Activated CD4-positive, alpha-beta T cell treated with anti-CD3 and anti-CD28 coated beads, Interleukin-2, amount 50 U/mL, for 24 hours (primary cell): Measurements from ENCODE around the gene MTIF2.
"Not testable (repeated sequence)": the region's sequence is repeated elsewhere in the genome, so short reads cannot be mapped to it uniquely, and the experiment has no call there.

ENCODE experiments used
- DNase-seq, 2 donors: peaks; one replicate each; pipeline ENCODE4 v3.0.0-alpha.2; 2020; ENCODE audit warnings: low read depth in 1 of 2, low spot score in 1 of 2

MTIF2 gene

DNA sequence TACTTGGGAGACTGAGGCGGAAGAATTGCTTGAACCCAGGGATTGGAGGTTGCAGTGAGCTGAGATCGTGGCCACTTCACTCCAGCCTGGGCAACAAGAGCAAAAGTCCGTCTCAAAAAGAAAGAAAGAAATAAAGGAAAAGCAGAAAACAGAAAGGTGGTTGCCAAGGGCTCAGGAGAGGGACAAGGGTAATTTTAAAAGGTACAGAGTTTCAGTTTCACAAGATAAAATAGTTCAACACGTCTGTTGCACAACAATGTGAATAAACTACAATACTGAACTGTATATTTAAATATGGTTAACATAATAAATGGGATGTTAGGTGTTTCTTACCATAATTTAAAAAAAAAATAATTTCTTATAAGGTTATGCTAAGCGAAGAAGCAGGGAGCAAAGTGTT lies 23.6 kb downstream of the MTIF2 start:
- DNase-seq, result no peak

DNA sequence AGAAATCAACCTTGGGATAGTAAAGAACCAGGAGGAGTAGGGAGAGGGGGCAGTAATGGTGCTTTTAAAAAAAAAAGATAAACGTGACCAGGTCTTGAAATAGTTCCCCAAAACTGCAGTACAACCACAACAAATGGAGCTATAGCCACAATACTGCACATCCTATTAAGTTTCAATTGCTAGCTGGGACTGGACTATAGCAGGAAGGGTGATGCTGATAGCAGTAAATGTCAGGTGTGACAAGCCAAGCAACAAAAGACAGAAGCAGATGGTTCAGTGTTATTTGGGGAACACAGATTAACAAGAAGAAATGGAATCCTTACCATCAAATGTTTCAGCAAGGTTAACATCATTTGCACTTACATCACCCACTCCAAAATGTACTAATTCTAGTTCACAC lies 26.4 kb downstream of the MTIF2 start:
- DNase-seq, result no peak

DNA sequence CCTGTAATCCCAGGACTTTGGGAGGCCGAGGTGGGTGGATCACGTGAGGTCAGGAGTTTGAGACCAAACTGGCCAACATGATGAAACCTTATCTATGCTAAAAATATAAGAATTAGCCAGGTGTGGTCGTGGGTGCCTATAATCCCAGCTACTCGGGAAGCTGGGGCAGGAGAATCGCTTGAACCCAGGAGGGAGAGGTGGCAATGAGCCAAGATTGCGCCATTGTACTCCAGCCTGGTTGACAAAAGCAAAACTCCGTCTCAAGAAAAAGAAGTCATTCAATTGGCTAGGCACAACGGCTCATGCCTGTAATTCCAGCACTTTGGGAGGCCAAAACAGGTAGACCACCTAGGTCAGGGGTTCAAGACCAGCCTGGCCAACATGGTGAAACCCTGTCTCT lies 27.4 kb downstream of the MTIF2 start:
- DNase-seq, result not testable (repeated sequence)

GRCh38 chr2:55239656-55240222 lies 29.3 kb downstream of the MTIF2 start:
- DNase-seq, result no peak

DNA sequence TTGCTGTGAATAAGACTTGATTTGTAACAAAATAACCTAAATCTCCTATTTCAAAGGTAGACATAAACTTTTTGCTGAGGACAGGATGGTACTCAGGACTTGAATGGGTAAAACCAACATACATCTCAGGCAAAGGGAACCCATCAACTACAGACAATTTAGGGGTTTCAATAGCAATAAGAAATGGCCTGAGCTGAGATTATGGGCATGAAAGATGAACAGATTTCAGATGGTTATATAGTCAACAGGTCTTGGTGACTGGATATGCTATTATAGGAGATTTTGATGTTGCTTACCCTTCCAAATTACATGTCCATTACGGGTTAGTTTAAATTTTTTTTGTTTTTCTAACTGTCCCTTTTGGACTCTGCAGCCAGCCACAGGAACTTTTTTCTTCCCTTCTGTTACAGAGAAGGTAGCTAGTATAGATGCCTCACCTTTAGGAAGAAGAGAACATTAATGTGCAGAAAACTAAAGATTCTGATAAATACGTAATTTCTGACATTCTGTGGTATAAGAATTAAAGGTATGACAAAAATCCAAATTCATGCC lies 32.0 kb downstream of the MTIF2 start:
- DNase-seq, result no peak

DNA sequence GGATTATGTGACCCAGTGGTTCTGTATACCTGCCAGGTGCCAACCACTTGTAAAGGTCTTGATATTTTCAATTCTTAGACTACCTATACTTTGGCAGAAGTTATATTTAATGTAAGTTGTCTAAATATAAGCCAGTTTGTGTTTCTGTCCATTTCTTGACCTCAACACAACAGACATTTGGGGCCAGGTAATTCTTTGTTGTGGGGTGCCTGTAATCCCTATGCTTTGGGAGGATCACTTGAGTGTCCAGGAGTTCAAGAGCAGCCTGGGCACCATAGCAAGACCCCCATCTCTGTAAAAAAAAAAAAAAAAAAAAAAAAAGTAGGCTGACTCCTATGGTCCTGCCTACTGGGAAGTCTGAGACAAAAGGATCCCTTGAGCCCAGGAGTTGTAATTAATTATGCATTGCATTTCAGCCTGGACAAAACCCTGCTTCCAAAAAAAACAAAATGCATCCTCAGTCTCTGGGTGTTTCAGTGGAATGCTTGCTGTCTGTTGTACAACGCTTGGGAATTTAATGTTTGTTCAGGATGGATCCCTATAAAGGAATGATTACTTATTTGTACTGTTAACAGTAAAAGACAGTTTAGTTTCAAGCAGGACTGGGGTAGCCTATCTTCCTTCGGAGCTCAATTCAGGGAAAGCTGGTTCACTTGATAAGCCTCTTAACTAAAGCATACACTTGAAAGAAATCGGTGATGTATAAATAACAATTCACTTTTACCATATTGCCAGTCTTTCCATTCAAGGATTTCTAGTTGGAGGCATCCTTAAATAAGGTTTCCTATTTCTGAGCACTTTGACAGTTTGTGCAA lies 33.1 kb downstream of the MTIF2 start:
- DNase-seq, result no peak

GRCh38 chr2:55233658-55233940 lies 35.4 kb downstream of the MTIF2 start:
- no peak for DNase-seq

DNA sequence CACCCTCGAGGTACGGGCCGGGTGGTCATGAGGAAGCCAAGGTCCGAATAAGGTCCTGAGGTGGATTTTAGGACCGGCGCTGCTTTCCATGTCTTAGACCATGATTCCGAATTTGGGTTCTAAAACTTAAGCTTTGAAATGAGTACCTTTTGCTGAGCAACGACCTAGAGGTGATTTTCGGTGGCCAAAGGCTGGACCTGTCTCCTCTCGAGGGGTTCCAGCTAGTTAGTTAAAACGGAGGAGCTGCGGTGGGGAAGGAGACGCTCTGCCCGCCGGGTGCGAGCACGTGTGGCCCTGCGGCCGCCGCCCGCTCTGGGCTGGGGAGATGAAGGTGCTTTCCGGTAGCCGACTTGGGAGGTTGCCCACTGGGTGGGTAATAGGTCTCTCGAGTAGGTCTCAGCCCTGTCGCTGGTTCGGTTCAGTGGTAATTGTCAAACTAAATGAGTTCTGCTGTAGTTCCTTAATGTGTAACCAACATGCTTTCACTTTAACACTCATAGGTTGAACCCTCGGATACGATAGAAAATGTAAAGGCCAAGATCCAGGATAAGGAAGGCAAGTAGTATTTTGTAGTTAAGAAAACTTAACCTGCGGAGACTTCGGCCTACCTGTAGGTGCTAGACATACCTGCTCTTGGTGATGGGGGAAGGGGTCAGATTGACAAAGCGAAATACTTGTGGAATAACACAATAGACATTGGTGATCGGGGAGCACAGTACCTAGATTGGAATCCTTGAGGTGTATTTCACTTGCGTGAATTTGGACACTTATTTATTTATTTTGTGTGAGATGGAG lies 36.0 kb downstream of the MTIF2 start:
- DNase-seq, result peak in 1 of 2 donors; percentile 31

- DNase-seq, result peak; percentile 92 to 93
These were observed 36.8 kb downstream of the MTIF2 start, which contains the start of the genes CLHC1 and RPS27A for GRCh38 chr2:55232084-55232862. Gene CLHC1, minus strand, starts transcription at chr2:55232293. Its CDS starts 9,882 bp downstream, at chr2:55222411. Gene RPS27A, plus strand, starts transcription at chr2:55232688. Its CDS starts 137 bp downstream, at chr2:55232825.

DNA sequence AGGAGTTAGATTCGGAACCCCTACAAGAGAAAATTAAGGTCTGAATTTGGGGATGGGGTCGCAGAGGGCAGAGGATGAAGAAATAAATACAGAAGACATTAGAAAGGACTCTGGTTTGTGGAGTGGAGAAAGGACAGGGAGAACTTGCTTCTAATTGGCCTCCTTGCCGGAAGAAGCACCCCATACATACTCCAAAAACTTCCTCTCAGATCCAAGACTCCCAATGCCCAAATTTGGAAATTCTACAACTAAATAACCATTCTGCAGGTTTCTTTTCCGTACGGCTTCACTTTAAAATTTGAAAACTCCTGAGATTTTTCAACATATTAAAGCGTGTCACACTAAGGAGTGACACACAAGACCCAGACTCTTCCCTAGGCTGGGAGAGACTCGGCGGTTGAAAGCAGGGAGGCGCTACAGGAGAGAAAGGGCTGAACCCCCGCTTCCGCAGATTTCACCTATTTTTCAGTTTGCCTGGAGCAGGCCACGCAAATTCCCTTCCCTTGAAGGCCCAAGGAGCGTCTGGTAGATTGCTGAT lies 37.4 kb downstream of the MTIF2 start:
- no peak for DNase-seq

- no peak for DNase-seq
These were observed 38.5 kb downstream of the MTIF2 start for GRCh38 chr2:55230551-55230950.

DNA sequence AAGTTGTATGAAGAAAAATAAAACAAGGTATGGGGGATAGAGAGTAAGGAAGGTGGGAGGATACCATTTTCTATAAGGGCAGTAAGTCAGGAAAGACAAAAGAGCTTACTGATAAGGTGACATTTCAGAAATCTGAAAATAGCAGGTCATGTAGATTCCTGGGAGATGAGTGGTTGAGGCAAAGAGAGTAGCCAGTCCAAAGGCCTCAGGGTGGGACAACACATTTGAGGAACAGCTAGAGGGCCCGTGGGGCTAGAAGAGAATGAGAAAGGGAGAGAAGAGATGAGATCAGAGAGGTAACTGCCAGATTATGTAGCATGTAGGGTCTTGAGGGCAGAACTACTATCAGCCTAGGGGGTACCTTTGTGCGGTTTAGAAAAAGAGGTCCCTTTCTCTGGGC lies 39.8 kb downstream of the MTIF2 start:
- DNase-seq, result no peak

- no peak for DNase-seq
These were observed 40.8 kb downstream of the MTIF2 start for GRCh38 chr2:55228226-55228563.

DNA sequence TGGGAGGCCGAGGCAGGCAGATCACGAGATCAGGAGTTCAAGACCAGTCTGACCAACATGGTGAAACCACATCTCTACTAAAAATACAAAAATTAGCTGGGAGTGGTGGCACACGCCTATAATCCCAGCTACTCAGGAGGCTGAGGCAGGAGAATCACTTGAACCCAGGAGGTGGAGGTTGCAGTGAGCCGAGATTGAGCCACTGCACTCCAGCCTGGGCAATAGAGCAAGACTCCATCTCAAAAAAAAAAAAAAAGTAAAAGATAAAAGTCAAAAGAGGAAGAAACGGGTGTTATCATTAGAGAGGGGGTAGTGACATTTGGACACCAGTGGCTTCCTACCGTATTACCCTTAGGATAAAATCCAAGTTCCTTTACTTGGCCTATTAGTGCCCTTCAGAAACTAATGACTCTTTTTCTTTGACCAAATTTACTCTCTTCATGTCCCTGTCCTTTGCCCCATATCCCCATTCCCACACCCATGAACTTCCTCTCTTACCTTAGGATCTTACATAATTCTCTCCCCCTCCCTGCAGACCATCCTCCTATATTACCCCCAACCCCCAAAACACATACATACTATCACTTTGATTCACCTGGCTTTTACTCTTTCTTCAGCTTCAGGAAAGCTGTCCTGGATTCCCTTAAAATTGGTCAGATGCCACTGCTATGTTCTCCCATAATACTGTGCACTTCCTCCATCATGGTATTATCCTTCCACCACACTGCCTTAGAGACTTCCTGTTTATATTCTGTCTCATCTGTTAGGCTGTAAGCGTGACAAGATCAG lies 41.4 kb downstream of the MTIF2 start:
- DNase-seq, result not testable (repeated sequence)

DNA sequence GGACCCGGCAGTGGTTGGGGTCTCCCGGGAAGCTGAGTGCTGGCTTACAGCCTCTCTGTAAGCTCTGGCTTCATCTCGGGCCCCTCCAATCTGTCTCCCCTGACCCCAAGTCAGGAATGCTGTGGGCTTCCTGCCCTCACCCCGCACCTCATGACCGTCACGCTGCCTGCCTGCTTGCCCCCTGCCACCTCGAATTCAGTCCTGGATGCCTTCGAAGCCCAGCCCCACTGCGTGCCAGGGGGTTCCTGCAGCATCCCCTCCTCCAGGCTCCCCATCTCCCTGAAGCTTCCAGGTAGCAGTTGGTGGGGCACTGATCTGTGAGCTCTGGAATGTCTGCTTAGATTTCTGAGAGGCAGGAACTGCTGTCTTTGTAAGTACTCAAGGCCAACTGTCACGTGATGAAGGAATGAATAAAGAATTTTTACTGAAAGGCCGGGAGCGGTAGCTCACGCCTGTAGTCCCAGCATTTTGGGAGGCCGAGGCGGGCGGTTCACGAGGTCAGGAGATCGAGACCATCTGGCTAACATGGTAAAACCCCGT lies 43.5 kb downstream of the MTIF2 start:
- no peak for DNase-seq

DNA sequence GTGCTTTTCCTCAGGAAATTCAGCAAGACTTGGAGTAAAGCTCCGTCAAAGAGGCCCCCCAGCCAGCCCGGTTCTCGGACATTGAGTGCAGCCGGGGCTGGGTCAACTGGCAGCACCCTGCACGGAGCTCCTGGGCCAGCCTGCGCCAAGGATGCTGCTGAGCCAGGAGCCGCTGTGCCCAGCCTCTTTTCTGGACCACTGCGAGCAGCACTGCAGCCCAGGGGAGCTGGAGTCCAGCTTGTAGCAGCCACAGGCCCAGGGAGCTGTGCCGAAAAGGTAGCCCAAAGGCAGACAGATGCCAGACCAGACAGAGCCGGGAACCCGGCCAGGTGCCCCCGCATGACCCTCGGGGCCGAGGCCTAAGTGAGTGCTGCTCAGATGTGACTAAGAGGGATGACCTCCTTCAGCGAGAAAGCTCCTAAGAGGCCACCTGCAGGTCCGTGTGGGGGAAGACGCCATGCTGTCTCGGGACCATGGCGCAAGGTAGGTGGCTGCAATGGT lies 44.2 kb downstream of the MTIF2 start:
- DNase-seq, result no peak

DNA sequence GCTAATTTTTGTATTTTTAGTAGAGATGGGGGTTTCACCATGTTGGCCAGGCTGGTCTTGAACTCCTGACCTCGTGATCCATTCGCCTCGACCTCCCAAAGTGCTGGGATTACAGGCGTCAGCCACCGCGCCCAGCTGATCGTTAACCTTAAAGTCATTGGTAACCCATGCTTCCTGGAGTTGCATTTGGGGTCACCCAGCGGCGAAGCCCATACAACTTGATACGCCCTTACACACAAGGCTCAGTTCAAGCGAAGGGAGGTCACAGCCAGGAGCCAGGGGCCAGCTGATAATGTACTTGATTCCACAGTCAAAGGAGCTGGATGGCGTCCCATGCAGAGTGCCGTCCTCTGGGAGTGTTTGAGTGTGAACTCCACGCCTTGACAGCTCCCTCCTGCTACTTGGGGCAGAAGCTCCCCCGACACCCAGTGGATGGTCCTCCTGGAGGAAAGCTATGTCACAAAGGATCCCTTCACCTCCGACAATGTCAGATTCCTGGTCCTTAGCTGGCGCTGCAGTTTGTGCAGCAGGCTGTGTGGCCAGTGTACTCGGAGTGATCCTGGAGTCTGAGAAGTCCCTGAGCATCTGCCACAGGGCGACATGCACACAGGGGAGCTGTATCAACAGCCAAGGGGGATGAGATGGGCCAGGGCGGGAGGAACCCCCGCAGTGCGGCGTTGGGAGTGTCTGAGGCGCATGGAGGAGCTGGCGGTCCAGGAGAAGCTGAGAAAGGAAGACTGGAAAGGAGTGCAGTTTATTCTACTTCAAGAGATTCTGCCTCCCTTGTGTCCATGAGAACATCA lies 44.9 kb downstream of the MTIF2 start:
- no peak for DNase-seq

- DNase-seq, result no peak
These were observed 55.2 kb downstream of the MTIF2 start for GRCh38 chr2:55213822-55214221.

DNA sequence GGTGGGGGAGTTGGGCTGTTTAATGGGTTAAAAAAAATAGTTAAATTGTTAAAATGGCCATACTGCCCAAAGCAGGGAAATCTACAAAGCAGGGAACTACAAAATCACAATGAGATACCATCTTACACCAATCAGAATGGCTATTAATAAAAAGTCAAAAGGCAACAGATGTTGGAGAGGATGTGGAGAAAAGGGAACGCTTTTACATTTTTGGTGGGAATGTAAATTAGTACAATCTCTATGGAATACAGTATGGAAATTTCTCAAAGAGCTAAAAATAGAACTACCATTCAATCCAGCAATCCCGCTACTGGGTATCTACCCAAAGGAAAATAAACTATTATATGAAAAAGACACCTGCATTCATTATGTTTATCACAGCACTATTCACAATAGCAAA lies 64.1 kb downstream of the MTIF2 start:
- no peak for DNase-seq
